GM12872 (cell line): ENCODE data around the gene CES4A.
A peak's percentile ranks its signal among the peaks of the same experiment; 100 is the strongest.

Experiments
- CTCF ChIP-seq: IDR thresholded peaks from 3 replicates; pipeline ENCODE4 v1.5.1; 2011; ENCODE audit warnings: low read depth, mild to moderate bottlenecking, low read length, moderate library complexity; ENCODE audit not compliant: insufficient read depth

The CES4A gene

GRCh38 chr16:66961065-66961744, 27.2 kb upstream of the CES4A start, which contains the start of gene CES3:
CES3 (plus strand) TSS chr16:66961266; CDS start chr16:66961308, 42 bp downstream.
- TF ChIP-seq CTCF = peak; percentile 92

- TF ChIP-seq CTCF = no peak
Observed at GRCh38 chr16:66961914-66962313, 26.5 kb upstream of the CES4A start.

- TF ChIP-seq CTCF = no peak
Observed at GRCh38 chr16:66964049-66964448, 24.3 kb upstream of the CES4A start.

- no peak for TF ChIP-seq CTCF
Observed at GRCh38 chr16:66968847-66969246, 19.5 kb upstream of the CES4A start.

GRCh38 chr16:66970775-66971720, 17.3 kb upstream of the CES4A start:
- TF ChIP-seq CTCF = no peak

- TF ChIP-seq CTCF = no peak
Observed at GRCh38 chr16:66972983-66973382, 15.4 kb upstream of the CES4A start.

GRCh38 chr16:66973716-66974115, 14.7 kb upstream of the CES4A start:
- no peak for TF ChIP-seq CTCF
